Fibroblast of villous mesenchyme (primary cell): ENCODE data around the gene LLGL2. TPM values are rescaled to one million over a fixed set of nuclear protein-coding genes. Genes with fewer than 3 reads are reported as not detected.

Experiments
- DNase-seq: peaks from one replicate; pipeline ENCODE4 v3.0.0-alpha.2; 2010; ENCODE audit warnings: low read depth
- H3K4me3 ChIP-seq: 2 replicates; pipeline ENCODE4 v1.5.1; 2011; ENCODE audit warnings: low read depth, mild to moderate bottlenecking, low read length
- total RNA-seq: library from RNA; depleted of rRNA; stranded (reverse); fragments of >200 nt; gene quantifications from 2 replicates; pipeline ENCODE4 v1.2.3, GENCODE V29; 2012
- TF ChIP-seq, protein P1 (sequence below): IDR thresholded peaks from 2 replicates; pipeline ENCODE4 v1.5.1; 2012; ENCODE audit warnings: low read depth, mild to moderate bottlenecking, low read length; ENCODE audit not compliant: insufficient read depth

Gene LLGL2
- total RNA-seq, 1 donor: 2.2 TPM

DNA sequence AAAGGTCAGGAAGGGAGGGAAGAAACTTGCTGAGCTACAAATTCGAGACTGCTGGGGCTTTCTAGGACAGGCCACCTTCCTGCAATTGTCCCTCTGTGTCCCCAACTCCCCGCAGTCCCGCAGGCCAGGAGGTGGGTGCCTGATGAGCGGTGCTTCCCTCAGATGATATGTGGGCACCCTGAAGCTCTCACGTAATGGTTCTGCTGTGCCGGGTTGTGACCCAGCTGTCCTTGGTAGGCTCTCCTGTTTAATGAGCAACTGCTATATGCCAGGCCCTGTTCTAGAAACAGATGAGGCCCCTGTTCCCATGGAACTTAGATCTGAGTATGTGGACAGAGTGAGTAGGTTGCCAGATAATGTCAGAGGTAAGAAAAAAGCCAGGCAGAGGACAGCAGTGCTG is 40.1 kb downstream of the LLGL2 start:
- H3K4me3 ChIP-seq: no peak overlapping the region
- TF ChIP-seq, protein P1, sequence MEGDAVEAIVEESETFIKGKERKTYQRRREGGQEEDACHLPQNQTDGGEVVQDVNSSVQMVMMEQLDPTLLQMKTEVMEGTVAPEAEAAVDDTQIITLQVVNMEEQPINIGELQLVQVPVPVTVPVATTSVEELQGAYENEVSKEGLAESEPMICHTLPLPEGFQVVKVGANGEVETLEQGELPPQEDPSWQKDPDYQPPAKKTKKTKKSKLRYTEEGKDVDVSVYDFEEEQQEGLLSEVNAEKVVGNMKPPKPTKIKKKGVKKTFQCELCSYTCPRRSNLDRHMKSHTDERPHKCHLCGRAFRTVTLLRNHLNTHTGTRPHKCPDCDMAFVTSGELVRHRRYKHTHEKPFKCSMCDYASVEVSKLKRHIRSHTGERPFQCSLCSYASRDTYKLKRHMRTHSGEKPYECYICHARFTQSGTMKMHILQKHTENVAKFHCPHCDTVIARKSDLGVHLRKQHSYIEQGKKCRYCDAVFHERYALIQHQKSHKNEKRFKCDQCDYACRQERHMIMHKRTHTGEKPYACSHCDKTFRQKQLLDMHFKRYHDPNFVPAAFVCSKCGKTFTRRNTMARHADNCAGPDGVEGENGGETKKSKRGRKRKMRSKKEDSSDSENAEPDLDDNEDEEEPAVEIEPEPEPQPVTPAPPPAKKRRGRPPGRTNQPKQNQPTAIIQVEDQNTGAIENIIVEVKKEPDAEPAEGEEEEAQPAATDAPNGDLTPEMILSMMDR: no peak
- no peak for DNase-seq

DNA sequence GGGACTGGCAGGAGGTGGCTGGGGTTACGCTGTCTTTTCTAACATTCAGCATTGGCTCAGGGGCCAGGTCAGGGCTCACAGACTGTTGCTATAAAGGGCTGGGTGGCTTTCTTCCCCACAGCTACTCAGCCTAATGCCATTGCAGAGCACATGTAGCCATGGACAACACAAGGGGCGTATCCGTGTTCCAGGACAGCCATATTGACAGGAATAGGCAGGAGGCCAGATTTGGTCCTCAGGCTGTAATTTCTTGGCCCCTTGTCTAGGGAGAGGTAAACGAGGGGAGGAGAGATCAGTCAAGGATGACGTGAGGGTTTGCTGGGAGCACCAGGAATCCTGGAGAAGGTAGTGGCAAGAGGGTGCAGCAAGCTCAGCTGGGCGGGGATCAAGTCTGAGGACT is 40.9 kb downstream of the LLGL2 start:
- DNase-seq: no peak
- TF ChIP-seq, protein P1: no peak
- H3K4me3 ChIP-seq: no peak overlapping the region

DNA sequence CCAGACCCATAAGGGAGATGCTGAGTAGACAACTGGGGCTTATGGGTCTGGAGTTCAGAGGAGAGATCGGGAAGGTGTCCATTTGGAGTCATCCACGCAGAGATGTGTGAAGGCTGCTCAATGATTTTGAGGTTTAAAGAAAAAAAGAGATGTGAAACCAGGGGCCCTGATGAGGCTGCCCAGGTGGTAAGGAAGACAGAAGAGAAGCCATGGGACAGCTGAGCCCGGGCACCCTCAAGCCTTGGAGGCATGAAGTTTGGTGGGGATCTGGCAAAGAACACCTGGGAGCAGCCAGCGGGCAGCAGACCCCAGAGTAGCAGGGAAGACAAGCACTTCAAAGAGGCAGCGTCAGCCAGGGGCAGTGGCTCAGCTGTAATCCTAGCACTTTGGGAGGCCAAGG is 41.3 kb downstream of the LLGL2 start:
- TF ChIP-seq, protein P1: no peak
- no peak for DNase-seq
- H3K4me3 ChIP-seq: no peak overlapping the region

DNA sequence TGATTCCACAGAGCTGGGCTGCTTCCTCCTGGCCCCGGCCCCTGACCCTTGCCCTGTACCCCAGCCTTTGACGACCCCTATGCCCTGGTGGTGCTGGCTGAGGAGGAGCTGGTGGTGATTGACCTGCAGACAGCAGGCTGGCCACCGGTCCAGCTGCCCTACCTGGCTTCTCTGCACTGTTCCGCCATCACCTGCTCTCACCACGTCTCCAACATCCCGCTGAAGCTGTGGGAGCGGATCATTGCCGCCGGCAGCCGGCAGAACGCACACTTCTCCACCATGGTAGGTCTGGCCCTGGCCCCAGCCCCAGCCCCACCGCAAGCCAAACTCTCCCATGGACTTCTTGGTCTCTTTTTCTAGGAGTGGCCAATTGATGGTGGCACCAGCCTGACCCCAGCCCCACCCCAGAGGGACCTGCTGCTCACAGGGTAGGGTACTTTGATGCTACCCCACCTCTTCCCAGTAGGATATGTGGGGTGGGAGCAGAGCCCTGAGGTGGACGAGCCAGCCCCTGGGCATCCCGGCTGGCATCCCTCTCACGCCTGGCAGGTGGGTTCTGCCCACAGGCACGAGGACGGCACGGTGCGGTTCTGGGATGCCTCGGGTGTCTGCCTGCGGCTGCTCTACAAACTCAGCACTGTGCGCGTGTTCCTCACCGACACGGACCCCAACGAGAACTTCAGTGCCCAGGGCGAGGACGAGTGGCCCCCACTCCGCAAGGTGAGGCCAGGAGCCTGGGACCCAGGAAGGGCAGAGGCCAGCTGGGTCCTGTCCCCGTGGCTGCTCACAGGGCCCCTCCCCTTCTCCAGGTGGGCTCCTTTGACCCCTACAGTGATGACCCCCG is 43.1 kb downstream of the LLGL2 start:
- TF ChIP-seq, protein P1: no peak
- no peak for DNase-seq

DNA sequence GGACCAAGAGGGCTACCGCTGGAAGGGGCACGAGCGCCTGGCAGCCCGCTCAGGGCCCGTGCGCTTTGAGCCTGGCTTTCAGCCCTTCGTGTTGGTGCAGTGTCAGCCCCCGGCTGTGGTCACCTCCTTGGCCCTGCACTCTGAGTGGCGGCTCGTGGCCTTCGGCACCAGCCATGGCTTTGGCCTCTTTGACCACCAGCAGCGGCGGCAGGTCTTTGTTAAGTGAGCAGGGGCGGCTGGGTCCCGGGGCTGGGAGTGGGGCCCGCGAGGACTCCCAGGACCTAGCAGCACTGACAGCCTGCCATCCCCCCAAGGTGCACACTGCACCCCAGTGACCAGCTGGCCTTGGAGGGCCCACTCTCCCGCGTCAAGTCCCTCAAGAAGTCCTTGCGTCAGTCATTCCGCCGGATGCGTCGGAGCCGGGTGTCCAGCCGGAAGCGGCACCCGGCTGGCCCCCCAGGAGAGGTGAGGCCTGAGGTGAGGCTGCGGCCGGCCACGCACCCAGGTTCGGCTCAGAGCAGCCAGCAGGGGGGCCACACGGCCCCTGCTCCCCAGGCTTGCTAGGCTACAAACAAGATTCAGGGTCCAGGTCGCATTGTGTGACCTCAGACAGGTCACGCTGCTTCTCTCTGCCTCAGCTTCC is 44.7 kb downstream of the LLGL2 start:
- TF ChIP-seq, protein P1: no peak
- DNase-seq: no peak
- no peak overlapping the region for H3K4me3 ChIP-seq

More for the DNA sequence above, 43.1 kb downstream of the LLGL2 start:
- H3K4me3 ChIP-seq: no peak overlapping the region

DNA sequence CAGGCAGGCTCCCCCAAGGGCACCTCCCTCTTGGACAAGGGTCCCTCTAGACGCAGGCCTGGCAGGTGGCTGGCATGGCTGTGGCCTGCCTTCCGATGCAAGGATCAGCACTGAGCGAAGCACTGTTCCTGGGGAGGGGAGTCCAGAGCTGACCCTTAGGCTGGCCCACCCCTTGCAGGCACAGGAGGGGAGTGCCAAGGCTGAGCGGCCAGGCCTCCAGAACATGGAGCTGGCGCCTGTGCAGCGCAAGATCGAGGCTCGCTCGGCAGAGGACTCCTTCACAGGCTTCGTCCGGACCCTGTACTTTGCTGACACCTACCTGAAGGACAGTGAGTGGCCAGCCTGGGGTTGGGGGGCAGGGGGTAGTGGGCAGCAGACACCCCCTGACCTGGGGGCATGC is 45.3 kb downstream of the LLGL2 start:
- no peak for DNase-seq
- TF ChIP-seq, protein P1: no peak
- H3K4me3 ChIP-seq: no peak overlapping the region
